A549 (cell line): Measurements from ENCODE around the gene FGF1. TPM values are rescaled to one million over a fixed set of nuclear protein-coding genes. Genes with fewer than 3 reads are reported as not detected.

Source experiments
- ATAC-seq, 2 experiments: fragments of 200-7000 bp in 1 of 2; fragments of >200 bp in 1 of 2; cut with Nextera tagmentation in 1 of 2; cut with Tn5 transposase in 1 of 2; 3 replicates each; pipeline versions ENCODE4 v1.8.0 to v1.9.1; 2018 to 2020; ENCODE audit warnings: mild to moderate bottlenecking in 1 of 2, moderate library complexity in 1 of 2
- CTCF ChIA-PET: fragments of 300-600 bp; sonication (Branson Sonifier 250); formaldehyde crosslinking; extraction: SDS; loops from one replicate; lab custom pipeline; 2021; ENCODE audit warnings: antibody characterized with exemption, inconsistent platforms; lab: Yijun Ruan, JAX
- POLR2A ChIA-PET: fragments of 350-600 bp; formaldehyde crosslinking; extraction: SDS; loops from one replicate; lab custom pipeline; 2021; ENCODE audit warnings: antibody characterized with exemption, inconsistent platforms; lab: Yijun Ruan, JAX
- DNase-seq, 2 experiments: peaks; one replicate each; pipeline versions ENCODE4 v3.0.0 to v3.0.0-alpha.2; 2011 to 2016; ENCODE audit warnings: low read depth in 1 of 2, low spot score in 1 of 2
- FAIRE-seq: peaks from 2 replicates; lab custom pipeline; 2011; peaks lifted over from hg19 to GRCh38; lab: Jason Lieb, UNC
- H3K27ac ChIP-seq, 2 experiments: fragments of >200 bp; sonication (Bioruptor Twin); formaldehyde crosslinking; 3 replicates each; pipeline ENCODE4 v1.5.1; 2016 to 2017
- H3K4me1 ChIP-seq: fragments of >200 bp; sonication (Bioruptor Twin); formaldehyde crosslinking; 3 replicates; pipeline ENCODE4 v1.6.1; 2016
- H3K4me2 ChIP-seq: fragments of >200 bp; sonication (Bioruptor Twin); formaldehyde crosslinking; 3 replicates; pipeline ENCODE4 v1.6.1; 2016
- H3K4me3 ChIP-seq: fragments of >200 bp; sonication (Bioruptor Twin); formaldehyde crosslinking; 3 replicates; pipeline ENCODE4 v1.5.1; 2016
- H3K9me3 ChIP-seq: fragments of >200 bp; sonication (Bioruptor Twin); formaldehyde crosslinking; 3 replicates; pipeline ENCODE4 v1.6.1; 2016
- CHD2 ChIP-seq: fragments of 150-350 bp; IDR thresholded peaks from 2 replicates; pipeline ENCODE4 v1.6.1; 2014; ENCODE audit warnings: low read length; ENCODE audit not compliant: partially characterized antibody
- EHF ChIP-seq: fragments of 250-450 bp; sonication (Bioruptor Pico); IDR thresholded peaks from 2 replicates; pipeline ENCODE4 v1.5.0; 2020; ENCODE audit warnings: mild to moderate bottlenecking
- HDAC2 ChIP-seq: fragments of 200-600 bp; sonication (generic); IDR thresholded peaks from 2 replicates; pipeline ENCODE4 v1.6.1; 2016
- HEYL ChIP-seq: fragments of 250-450 bp; sonication (Bioruptor Pico); IDR thresholded peaks from 2 replicates; pipeline ENCODE4 v1.8.0; 2021; ENCODE audit warnings: mild to moderate bottlenecking, moderate library complexity
- HOXB13 ChIP-seq: fragments of 250-450 bp; sonication (Bioruptor Pico); IDR thresholded peaks from 2 replicates; pipeline ENCODE4 v1.5.0; 2020; ENCODE audit warnings: low read depth, mild to moderate bottlenecking, moderate library complexity
- HOXB5 ChIP-seq: fragments of 250-450 bp; sonication (Bioruptor Pico); IDR thresholded peaks from 2 replicates; pipeline ENCODE4 v1.5.0; 2020; ENCODE audit warnings: mild to moderate bottlenecking, moderate library complexity
- JUN ChIP-seq, 2 experiments: fragments of >200 bp; sonication (Bioruptor Twin); formaldehyde crosslinking; IDR thresholded peaks; 2 replicates in 1 of 2; 3 replicates in 1 of 2; pipeline ENCODE4 v1.6.1; 2016 to 2017
- MAFK ChIP-seq: fragments of 450-650 bp; IDR thresholded peaks from 2 replicates; pipeline ENCODE4 v1.6.1; 2014; ENCODE audit not compliant: partially characterized antibody
- NFE2L2 ChIP-seq: fragments of 150-350 bp; conservative IDR thresholded peaks from 2 replicates; pipeline ENCODE4 v1.6.1; 2014; ENCODE audit warnings: low read length
- POLR2A ChIP-seq: IDR thresholded peaks from 2 replicates; pipeline ENCODE4 v1.6.1; 2012; ENCODE audit warnings: mild to moderate bottlenecking, low read length
- RAD21 ChIP-seq, 2 experiments: fragments of >200 bp in 1 of 2; sonication (Bioruptor Twin) in 1 of 2; formaldehyde crosslinking in 1 of 2; IDR thresholded peaks in 1 of 2; conservative IDR thresholded peaks in 1 of 2; 2 replicates in 1 of 2; 3 replicates in 1 of 2; pipeline ENCODE4 v1.6.1; 2012 to 2018; ENCODE audit warnings: inconsistent platforms in 1 of 2
- SMC3 ChIP-seq: fragments of >200 bp; sonication (Bioruptor Twin); formaldehyde crosslinking; IDR thresholded peaks from 3 replicates; pipeline ENCODE4 v1.6.1; 2018; ENCODE audit warnings: inconsistent platforms
- TFCP2L1 ChIP-seq: fragments of 250-450 bp; sonication (Bioruptor Pico); IDR thresholded peaks from 2 replicates; pipeline ENCODE4 v1.5.0; 2021; ENCODE audit warnings: mild to moderate bottlenecking
- ZC3H11A ChIP-seq: fragments of 450-650 bp; IDR thresholded peaks from 2 replicates; pipeline ENCODE4 v1.6.1; 2014; ENCODE audit warnings: antibody characterized with exemption, mild to moderate bottlenecking
- ZSCAN20 ChIP-seq: fragments of 250-450 bp; sonication (Bioruptor Pico); IDR thresholded peaks from 2 replicates; pipeline ENCODE4 v1.8.0; 2022; ENCODE audit warnings: mild to moderate bottlenecking, moderate library complexity
- WGBS: methylation state at CpG from one replicate; pipeline ENCODE4 v1.1.6; 2017; ENCODE audit errors: missing lambda C conversion rate; 5-methylcytosine and 5-hydroxymethylcytosine counted together
- polyA plus RNA-seq, 4 experiments: library from polyadenylated mRNA; depleted of rRNA in 3 of 4; stranded (reverse); fragments of >200 nt; fragmentation: RNase III in 1 of 4; extraction: RNeasy Plus Mini Kit Qiagen cat#74134 plus additional on column Dnase treatment in 1 of 4; gene quantifications; 2 replicates in 3 of 4; 3 replicates in 1 of 4; pipeline ENCODE4 v1.2.3, GENCODE V29; 2011 to 2017
- TF ChIP-seq, protein P1 (sequence below): fragments of >200 bp; sonication (Bioruptor Twin); formaldehyde crosslinking; IDR thresholded peaks from 2 replicates; pipeline ENCODE4 v1.6.1; 2016
- TF ChIP-seq, protein P2 (sequence below): fragments of >200 bp; sonication (Bioruptor Twin); formaldehyde crosslinking; IDR thresholded peaks from 3 replicates; pipeline ENCODE4 v1.5.1; 2016
- TF ChIP-seq, protein P3 (sequence below): fragments of 200-600 bp; sonication (generic); IDR thresholded peaks from 2 replicates; pipeline ENCODE4 v1.6.1; 2016; ENCODE audit warnings: antibody characterized with exemption, mild to moderate bottlenecking, moderate library complexity
- TF ChIP-seq, protein P4 (sequence below): IDR thresholded peaks from 2 replicates; pipeline ENCODE4 v1.6.1; 2012; ENCODE audit warnings: low read depth, borderline replicate concordance

FGF1 gene
- polyA plus RNA-seq, 2 of the 4 experiments (the other 2 are of a cell fraction), result 0.05 to 0.40 TPM

DNA sequence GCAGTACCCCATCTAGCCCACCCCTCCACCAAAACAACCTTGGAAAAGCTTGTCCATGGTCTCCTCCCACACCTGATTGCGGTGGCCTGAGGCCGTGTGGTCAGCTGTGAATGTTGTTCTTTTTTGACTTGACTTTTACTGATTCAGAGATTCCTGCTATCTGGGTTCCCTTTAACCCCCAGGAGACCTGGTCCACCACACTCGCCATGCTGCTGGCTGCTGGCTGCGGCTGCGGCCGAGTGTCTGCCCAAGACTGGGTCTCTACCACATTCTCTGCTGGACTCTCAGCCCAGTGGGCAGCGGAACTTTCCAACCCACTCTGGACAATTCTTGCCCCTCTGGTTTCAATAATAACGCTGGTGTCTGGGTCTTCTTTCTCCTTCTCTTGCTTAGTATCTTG lies 28.4 kb downstream of the FGF1 start:
- TF ChIP-seq, protein P1, sequence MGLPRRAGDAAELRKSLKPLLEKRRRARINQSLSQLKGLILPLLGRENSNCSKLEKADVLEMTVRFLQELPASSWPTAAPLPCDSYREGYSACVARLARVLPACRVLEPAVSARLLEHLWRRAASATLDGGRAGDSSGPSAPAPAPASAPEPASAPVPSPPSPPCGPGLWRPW, result no peak
- no peak for TF ChIP-seq NFE2L2
- TF ChIP-seq EHF (CRISPR knock-in tag), result no peak
- no peak for FAIRE-seq
- Histone ChIP-seq H3K27ac (no peak overlapping the region), H3K4me2 (no peak overlapping the region), H3K4me1 (peaks cover 4% of the 10 kb centered on the region; the same call in 1 of the 3 replicates), H3K9me3 (no peaks in the 10 kb centered on the region), H3K4me3 (no peak overlapping the region)
- WGBS, result 76% methylated on average over 8 of the region's 8 CpGs
- DNase-seq, result no peak
- POLR2A ChIA-PET, result no interaction called here
- CTCF ChIA-PET, result interaction anchor here (1.1 to 19.3 kb wide), 8 partner anchors 8 to 223 kb away, joined by 3 to 583 read pairs (median 18); partner anchors contain the start of gene FGF1
- ATAC-seq, result no peak

DNA sequence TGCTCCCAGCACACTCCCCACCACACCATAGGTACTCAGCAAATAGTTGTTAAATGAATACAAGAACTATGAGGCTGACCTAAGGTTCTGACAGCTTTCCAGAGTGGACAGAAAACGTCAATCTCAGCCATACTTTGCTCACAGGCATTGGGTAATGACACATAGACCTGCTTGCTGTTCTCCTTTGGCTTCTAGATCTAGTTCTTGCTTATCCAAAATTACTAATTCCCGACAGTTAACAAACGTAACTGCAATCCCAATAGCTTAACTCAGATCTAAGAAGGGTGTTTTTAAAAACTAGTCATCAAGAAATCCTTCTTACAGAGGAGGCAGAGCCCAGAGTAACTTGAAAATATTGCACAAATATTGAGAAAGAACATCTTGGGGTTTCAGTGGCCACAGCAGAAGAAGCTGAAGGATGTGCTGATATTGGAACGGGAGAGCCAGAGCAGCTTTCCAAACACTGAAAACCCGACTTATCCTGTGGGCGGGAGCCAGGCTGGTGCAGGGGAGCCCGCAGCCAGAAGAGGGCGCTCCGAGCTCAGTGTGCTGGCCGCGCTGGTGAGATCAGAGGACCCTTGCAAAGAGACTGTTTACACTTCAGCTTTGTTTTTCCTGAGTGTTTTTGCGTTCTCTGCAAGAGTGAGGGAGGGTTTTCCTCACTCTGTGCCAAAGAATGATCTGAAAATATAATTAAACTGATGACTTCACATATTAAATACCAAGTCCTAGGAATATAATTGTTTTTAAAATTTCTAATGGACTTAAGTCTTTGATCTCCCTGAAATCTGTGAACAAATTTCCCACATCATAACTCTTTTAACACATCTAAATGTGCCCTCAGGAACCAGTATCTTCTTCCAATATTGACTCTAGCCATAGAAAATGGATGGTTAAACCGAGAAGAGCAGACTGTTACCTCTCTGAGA lies 30.3 kb downstream of the FGF1 start:
- TF ChIP-seq JUN (IDR thresholded peaks at IDR 0.05) (no peak), SMC3 (peak; percentile 98), RAD21 (conservative IDR thresholded peaks at IDR 0.05 in 1 of 2, IDR thresholded peaks at IDR 0.05 in 1 of 2) (peak; percentile 97)
- TF ChIP-seq, protein P2, sequence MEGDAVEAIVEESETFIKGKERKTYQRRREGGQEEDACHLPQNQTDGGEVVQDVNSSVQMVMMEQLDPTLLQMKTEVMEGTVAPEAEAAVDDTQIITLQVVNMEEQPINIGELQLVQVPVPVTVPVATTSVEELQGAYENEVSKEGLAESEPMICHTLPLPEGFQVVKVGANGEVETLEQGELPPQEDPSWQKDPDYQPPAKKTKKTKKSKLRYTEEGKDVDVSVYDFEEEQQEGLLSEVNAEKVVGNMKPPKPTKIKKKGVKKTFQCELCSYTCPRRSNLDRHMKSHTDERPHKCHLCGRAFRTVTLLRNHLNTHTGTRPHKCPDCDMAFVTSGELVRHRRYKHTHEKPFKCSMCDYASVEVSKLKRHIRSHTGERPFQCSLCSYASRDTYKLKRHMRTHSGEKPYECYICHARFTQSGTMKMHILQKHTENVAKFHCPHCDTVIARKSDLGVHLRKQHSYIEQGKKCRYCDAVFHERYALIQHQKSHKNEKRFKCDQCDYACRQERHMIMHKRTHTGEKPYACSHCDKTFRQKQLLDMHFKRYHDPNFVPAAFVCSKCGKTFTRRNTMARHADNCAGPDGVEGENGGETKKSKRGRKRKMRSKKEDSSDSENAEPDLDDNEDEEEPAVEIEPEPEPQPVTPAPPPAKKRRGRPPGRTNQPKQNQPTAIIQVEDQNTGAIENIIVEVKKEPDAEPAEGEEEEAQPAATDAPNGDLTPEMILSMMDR, result peak; percentile 98
- FAIRE-seq, result no peak
- H3K4me3 ChIP-seq, result no peak overlapping the region
- peaks cover 4% of the 10 kb centered on the region; the same call in 1 of the 3 replicates for H3K4me1 ChIP-seq
- POLR2A ChIA-PET, result interaction anchor here (1.1 to 1.5 kb wide), 2 partner anchors 43 to 58 kb away, joined by 5 to 7 read pairs; no protein-coding TSS in a partner anchor
- CTCF ChIA-PET, result interaction anchor here (0.6 to 19.3 kb wide), 56 partner anchors 9 to 1146 kb away, joined by 3 to 583 read pairs (median 4); partner anchors contain the start of genes ARHGAP26 and FGF1
- peak overlapping the region; percentile 35 for H3K4me2 ChIP-seq
- 15% methylated on average over 13 of the region's 13 CpGs for WGBS
- ATAC-seq, result peak; percentile 95 to 98
- peak; percentile 71 to 81 for DNase-seq
- no peak overlapping the region for H3K27ac ChIP-seq
- no peaks in the 10 kb centered on the region for H3K9me3 ChIP-seq

DNA sequence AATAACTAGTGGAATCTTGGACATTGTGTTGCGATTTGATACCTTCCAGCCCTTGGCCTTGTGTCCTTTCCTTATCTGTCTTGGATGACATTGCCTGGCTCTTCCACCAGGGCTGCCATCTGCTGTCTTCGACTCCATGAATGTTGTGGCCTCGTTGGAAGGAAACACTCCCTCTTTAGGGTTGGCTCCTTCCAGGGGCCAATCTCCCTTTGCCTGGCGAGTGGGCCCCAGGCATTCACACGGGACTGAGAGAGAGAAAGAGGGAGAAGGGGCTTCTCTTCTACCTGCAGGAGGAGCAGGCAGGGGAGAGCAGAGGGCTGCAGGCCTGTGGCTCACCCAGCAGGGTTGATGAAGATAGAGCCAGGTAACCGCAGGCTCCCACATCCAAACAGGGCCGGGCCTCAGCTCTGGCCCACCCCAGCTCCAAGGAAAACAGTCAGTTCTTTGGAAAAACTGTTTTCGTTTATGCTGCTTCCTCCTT lies 31.3 kb downstream of the FGF1 start:
- POLR2A ChIA-PET, result interaction anchor here (1.5 kb wide), 1 partner anchor 44 kb away, joined by 7 read pairs; no protein-coding TSS in a partner anchor
- no peak for FAIRE-seq

More for the DNA sequence above, 31.3 kb downstream of the FGF1 start:
- no peak overlapping the region for H3K27ac ChIP-seq
- H3K4me3 ChIP-seq, result no peak overlapping the region
- CTCF ChIA-PET, result interaction anchor here (0.8 to 19.3 kb wide), 27 partner anchors 10 to 1147 kb away, joined by 3 to 583 read pairs (median 11); partner anchors contain the start of gene FGF1
- peak; percentile 53 to 78; a peak in 4 of 6 replicates for ATAC-seq
- TF ChIP-seq, protein P3, sequence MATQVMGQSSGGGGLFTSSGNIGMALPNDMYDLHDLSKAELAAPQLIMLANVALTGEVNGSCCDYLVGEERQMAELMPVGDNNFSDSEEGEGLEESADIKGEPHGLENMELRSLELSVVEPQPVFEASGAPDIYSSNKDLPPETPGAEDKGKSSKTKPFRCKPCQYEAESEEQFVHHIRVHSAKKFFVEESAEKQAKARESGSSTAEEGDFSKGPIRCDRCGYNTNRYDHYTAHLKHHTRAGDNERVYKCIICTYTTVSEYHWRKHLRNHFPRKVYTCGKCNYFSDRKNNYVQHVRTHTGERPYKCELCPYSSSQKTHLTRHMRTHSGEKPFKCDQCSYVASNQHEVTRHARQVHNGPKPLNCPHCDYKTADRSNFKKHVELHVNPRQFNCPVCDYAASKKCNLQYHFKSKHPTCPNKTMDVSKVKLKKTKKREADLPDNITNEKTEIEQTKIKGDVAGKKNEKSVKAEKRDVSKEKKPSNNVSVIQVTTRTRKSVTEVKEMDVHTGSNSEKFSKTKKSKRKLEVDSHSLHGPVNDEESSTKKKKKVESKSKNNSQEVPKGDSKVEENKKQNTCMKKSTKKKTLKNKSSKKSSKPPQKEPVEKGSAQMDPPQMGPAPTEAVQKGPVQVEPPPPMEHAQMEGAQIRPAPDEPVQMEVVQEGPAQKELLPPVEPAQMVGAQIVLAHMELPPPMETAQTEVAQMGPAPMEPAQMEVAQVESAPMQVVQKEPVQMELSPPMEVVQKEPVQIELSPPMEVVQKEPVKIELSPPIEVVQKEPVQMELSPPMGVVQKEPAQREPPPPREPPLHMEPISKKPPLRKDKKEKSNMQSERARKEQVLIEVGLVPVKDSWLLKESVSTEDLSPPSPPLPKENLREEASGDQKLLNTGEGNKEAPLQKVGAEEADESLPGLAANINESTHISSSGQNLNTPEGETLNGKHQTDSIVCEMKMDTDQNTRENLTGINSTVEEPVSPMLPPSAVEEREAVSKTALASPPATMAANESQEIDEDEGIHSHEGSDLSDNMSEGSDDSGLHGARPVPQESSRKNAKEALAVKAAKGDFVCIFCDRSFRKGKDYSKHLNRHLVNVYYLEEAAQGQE, result no peak
- TF ChIP-seq HOXB5 (no peak), JUN (IDR thresholded peaks at IDR 0.05) (no peak), TFCP2L1 (CRISPR knock-in tag) (no peak), CHD2 (no peak), MAFK (no peak), POLR2A (no peak), HDAC2 (no peak), SMC3 (no peak), HEYL (CRISPR knock-in tag) (no peak), HOXB13 (no peak), ZSCAN20 (CRISPR knock-in tag) (no peak), ZC3H11A (no peak)
- TF ChIP-seq, protein P4, sequence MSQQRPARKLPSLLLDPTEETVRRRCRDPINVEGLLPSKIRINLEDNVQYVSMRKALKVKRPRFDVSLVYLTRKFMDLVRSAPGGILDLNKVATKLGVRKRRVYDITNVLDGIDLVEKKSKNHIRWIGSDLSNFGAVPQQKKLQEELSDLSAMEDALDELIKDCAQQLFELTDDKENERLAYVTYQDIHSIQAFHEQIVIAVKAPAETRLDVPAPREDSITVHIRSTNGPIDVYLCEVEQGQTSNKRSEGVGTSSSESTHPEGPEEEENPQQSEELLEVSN, result no peak
- TF ChIP-seq, all 56 proteins: peak for 0
- peak in 1 of 2 experiments; percentile 10 for DNase-seq
- Histone ChIP-seq H3K4me2 (no peak overlapping the region), H3K4me1 (peaks cover 4% of the 10 kb centered on the region; the same call in 1 of the 3 replicates), H3K9me3 (no peaks in the 10 kb centered on the region)
- 56% methylated on average over 8 of the region's 8 CpGs for WGBS
